SK-N-MC (cell line): ENCODE measurements around the gene ERC2.

Source experiments
- EZH2 ChIP-seq: fragments of 200-600 bp; sonication (generic); IDR thresholded peaks from one replicate; pipeline ENCODE4 v1.6.1; 2017; ENCODE audit warnings: antibody characterized with exemption
- FOXP2 ChIP-seq: optimal IDR thresholded peaks from 2 replicates; pipeline ENCODE3; 2011; ENCODE audit warnings: mild to moderate bottlenecking, moderate library complexity; ENCODE audit not compliant: insufficient read depth; ENCODE audit errors: extremely low read length, control extremely low read depth
- POLR2AphosphoS5 ChIP-seq: IDR thresholded peaks from 2 replicates; pipeline ENCODE4 v1.6.1; 2012; ENCODE audit warnings: mild to moderate bottlenecking, low read depth, low read length, borderline replicate concordance

GRCh38 chr3:55664387-55664786, 803.9 kb downstream of the ERC2 start:
- TF ChIP-seq POLR2AphosphoS5 (no peak), EZH2 (no peak), FOXP2 (no peak)
